ENCODE results near the gene STIM1. TPM values are rescaled to one million over a fixed set of nuclear protein-coding genes. Genes with fewer than 3 reads are reported as not detected.

Gene STIM1
- total and polyA plus RNA-seq, 7 donors, result 52.1 to 147 (median 109) TPM

DNA sequence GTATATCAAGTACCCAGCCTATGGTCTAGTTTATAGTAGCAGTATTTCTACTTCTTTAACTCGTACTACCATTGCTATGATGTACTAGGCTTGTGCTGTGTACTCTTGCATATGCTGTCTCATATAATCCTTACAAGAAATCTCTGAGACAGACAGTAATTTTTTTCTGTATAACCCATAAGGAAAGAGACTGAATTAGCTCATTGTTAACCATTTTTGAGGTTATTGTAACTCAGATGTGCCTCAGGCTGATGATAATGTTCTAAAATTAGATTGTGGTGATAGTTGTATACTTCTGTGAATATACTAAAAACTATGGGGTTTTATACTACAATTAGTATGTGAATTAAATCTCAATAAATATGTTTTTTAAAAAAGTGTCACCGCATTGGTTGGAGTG lies 127.0 kb downstream of the STIM1 start:
- TF ChIP-seq, protein P1, sequence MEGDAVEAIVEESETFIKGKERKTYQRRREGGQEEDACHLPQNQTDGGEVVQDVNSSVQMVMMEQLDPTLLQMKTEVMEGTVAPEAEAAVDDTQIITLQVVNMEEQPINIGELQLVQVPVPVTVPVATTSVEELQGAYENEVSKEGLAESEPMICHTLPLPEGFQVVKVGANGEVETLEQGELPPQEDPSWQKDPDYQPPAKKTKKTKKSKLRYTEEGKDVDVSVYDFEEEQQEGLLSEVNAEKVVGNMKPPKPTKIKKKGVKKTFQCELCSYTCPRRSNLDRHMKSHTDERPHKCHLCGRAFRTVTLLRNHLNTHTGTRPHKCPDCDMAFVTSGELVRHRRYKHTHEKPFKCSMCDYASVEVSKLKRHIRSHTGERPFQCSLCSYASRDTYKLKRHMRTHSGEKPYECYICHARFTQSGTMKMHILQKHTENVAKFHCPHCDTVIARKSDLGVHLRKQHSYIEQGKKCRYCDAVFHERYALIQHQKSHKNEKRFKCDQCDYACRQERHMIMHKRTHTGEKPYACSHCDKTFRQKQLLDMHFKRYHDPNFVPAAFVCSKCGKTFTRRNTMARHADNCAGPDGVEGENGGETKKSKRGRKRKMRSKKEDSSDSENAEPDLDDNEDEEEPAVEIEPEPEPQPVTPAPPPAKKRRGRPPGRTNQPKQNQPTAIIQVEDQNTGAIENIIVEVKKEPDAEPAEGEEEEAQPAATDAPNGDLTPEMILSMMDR (IDR thresholded peaks at IDR 0.05), result no peak
- ATAC-seq, result no peak

DNA sequence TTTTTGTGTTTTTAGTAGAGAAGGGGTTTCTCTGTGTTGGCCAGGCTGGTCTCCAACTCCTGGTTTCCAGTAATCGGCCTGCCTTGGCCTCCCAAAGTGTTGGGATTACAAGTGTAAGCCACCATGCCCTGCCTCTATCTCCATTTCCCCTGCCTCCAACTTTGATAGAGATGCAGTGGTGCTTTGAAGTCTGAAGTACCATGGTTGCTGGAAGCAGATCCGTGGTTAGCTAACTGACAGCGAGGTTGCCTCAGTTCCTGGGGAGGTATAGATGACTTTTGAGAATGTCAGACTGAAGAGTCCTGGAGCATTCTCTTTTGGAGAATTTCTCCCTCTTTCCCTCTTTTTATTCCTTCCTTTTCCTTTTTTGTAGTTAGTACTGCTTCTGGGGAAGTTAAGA lies 127.6 kb downstream of the STIM1 start:
- ATAC-seq (no peak), DNase-seq (no peak)
- WGBS, 3 donors, result 87 to 95% (median 94%) methylated on average over 3 of the region's 3 CpGs
- H3K27me3 ChIP-seq (ENCODE audit: insufficient read depth in 3 of 3, low read length in 2 of 3), result no peaks in the 10 kb centered on the region
- H3K36me3 ChIP-seq (ENCODE audit: insufficient read depth in 1 of 2, low read depth in 1 of 2), result no peaks in the 10 kb centered on the region
- intact Hi-C loops (cut with DNase I), result no loop called here
- TF ChIP-seq, protein P1 (IDR thresholded peaks at IDR 0.05), result no peak
- no peak overlapping the region for H3K27ac ChIP-seq
- H3K4me1 ChIP-seq, result peaks cover 59% of the 10 kb centered on the region
- H3K9me3 ChIP-seq, result no peaks in the 10 kb centered on the region
- no peak overlapping the region for H3K4me3 ChIP-seq

More for the DNA sequence above, 127.0 kb downstream of the STIM1 start:
- WGBS, 3 donors, result 95 to 99% (median 99%) methylated on average over 2 of the region's 2 CpGs
- no peaks in the 10 kb centered on the region for H3K27me3 ChIP-seq (ENCODE audit: insufficient read depth in 3 of 3, low read length in 2 of 3)
- H3K27ac ChIP-seq, result no peak overlapping the region
- intact Hi-C loops (cut with DNase I), result no loop called here
- no peak overlapping the region for H3K4me3 ChIP-seq
- peaks cover 53% of the 10 kb centered on the region for H3K4me1 ChIP-seq
- H3K36me3 ChIP-seq (ENCODE audit: insufficient read depth in 1 of 2, low read depth in 1 of 2), result no peaks in the 10 kb centered on the region
- DNase-seq, result no peak
- no peaks in the 10 kb centered on the region for H3K9me3 ChIP-seq

DNA sequence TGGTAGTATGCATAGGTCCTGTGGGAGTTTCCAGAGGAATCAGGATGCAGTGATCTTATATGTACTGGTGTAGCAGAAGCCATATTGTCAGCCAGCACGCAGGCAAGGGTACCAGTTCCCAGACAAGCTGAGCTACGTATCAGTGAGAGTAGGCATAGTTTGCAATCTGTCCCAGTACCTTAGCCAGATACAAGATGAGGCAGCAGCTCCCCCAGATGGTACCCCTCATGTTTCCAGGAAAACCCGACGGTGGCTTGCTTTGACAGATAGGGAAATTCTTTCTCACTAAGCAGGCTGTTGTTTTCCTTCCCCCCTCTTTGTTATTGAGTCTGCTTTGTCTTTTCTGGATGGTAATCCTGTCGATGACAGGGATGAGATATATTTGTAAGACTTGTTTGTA lies 129.4 kb downstream of the STIM1 start:
- no peaks in the 10 kb centered on the region for H3K9me3 ChIP-seq
- no peak overlapping the region for H3K4me3 ChIP-seq
- H3K4me1 ChIP-seq, result peaks cover 61% of the 10 kb centered on the region
- H3K27ac ChIP-seq, result peak overlapping the region; percentile 5
- H3K27me3 ChIP-seq (ENCODE audit: insufficient read depth in 3 of 3, low read length in 2 of 3), result no peaks in the 10 kb centered on the region
- intact Hi-C loops (cut with DNase I), result no loop called here
- TF ChIP-seq, protein P1 (IDR thresholded peaks at IDR 0.05), result no peak
- no peaks in the 10 kb centered on the region for H3K36me3 ChIP-seq (ENCODE audit: insufficient read depth in 1 of 2, low read depth in 1 of 2)
- WGBS, 3 donors, result 40 to 44% (median 41%) methylated on average over 5 of the region's 5 CpGs
- peak in 3 of 4 donors; percentile 36 to 56 (median 36) for ATAC-seq
- DNase-seq, result no peak

DNA sequence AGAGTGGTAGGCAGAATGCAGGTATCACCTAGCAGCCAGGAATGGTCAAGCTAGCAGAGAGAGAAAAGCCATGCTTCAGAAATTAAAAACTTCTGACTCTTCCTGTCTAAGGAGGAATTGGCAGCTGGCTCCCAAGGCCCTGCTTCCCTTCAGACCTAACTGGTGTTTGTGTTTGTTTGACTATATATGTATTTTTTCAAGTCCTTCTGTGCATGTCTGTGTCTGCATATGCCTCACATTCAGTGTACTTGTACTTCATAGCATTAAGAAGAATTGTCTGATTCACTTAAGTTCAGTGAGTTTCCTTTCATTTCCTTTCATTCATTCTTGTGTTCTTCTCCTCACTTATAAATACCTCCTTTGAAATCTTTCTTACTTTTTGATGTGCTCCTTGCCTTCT lies 130.2 kb downstream of the STIM1 start:
- intact Hi-C loops (cut with DNase I), result no loop called here
- H3K27me3 ChIP-seq (ENCODE audit: insufficient read depth in 3 of 3, low read length in 2 of 3), result no peaks in the 10 kb centered on the region
- no peaks in the 10 kb centered on the region for H3K36me3 ChIP-seq (ENCODE audit: insufficient read depth in 1 of 2, low read depth in 1 of 2)
- H3K4me1 ChIP-seq, result peaks cover 60% of the 10 kb centered on the region
- no peak overlapping the region for H3K4me3 ChIP-seq
- H3K9me3 ChIP-seq, result no peaks in the 10 kb centered on the region
- TF ChIP-seq, protein P1 (IDR thresholded peaks at IDR 0.05), result no peak
- peak overlapping the region; percentile 5 for H3K27ac ChIP-seq
- ATAC-seq, result no peak
- no peak for DNase-seq

DNA sequence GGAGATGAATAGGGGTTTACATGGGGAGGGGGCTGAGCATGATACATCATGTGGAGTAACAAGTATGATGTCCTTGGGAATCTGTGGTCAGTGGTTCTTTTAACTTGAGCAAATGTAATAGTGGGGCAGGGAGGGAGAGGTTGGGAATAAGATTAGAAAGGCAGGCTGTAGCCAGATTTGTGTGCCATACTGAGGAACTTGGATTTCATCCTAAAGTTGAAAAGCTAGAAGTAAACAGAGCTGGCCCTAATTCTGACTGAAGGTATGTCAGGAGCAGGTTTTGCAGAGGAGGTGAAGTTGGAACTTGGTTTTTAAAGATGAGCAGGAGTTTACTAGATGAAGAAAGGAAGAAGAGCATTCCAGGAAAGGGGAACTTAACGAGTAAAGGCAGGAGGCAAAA lies 130.8 kb downstream of the STIM1 start:
- TF ChIP-seq, protein P1 (IDR thresholded peaks at IDR 0.05), result no peak
- Histone ChIP-seq H3K4me1 (peaks cover 53% of the 10 kb centered on the region), H3K9me3 (no peaks in the 10 kb centered on the region), H3K36me3 (ENCODE audit: insufficient read depth in 1 of 2, low read depth in 1 of 2) (no peaks in the 10 kb centered on the region), H3K27ac (no peak overlapping the region), H3K27me3 (ENCODE audit: insufficient read depth in 3 of 3, low read length in 2 of 3) (no peaks in the 10 kb centered on the region), H3K4me3 (no peak overlapping the region)
- no peak for ATAC-seq
- 36 to 75% (median 45%) methylated on average over 1 of the region's 1 CpG for WGBS, 3 donors
- intact Hi-C loops (cut with DNase I), result no loop called here
- no peak for DNase-seq

All from psoas muscle (tissue), 8 donors.